ENCODE results near the gene TGOLN2. TPM values are rescaled to one million over a fixed set of nuclear protein-coding genes. Genes with fewer than 3 reads are reported as not detected.

Gene TGOLN2
- total RNA-seq, 1 experiment from 2014 or later, result 16.9 TPM

- DNase-seq (ENCODE audit: low spot score), result no peak
- in situ Hi-C loops (cut with HindIII; ENCODE audit: low sequenced_read_pairs), result no loop called here
Measured at GRCh38 chr2:85314884-85315242, 12.9 kb downstream of the TGOLN2 start.

GRCh38 chr2:85312404-85312803 lies 15.4 kb downstream of the TGOLN2 start:
- no peak for DNase-seq (ENCODE audit: low spot score)
- in situ Hi-C loops (cut with HindIII; ENCODE audit: low sequenced_read_pairs), result no loop called here

GRCh38 chr2:85310330-85310729 lies 17.5 kb downstream of the TGOLN2 start:
- DNase-seq (ENCODE audit: low spot score), result peak; percentile 37
- in situ Hi-C loops (cut with HindIII; ENCODE audit: low sequenced_read_pairs), result no loop called here

GRCh38 chr2:85309699-85310321 lies 18.0 kb downstream of the TGOLN2 start:
- in situ Hi-C loops (cut with HindIII; ENCODE audit: low sequenced_read_pairs), result no loop called here
- DNase-seq (ENCODE audit: low spot score), result peak; percentile 49

- in situ Hi-C loops (cut with HindIII; ENCODE audit: low sequenced_read_pairs), result no loop called here
- peak; percentile 63 for DNase-seq (ENCODE audit: low spot score)
Measured at GRCh38 chr2:85308896-85309555, 18.8 kb downstream of the TGOLN2 start.

GRCh38 chr2:85308201-85308600 lies 19.6 kb downstream of the TGOLN2 start:
- in situ Hi-C loops (cut with HindIII; ENCODE audit: low sequenced_read_pairs), result no loop called here
- no peak for DNase-seq (ENCODE audit: low spot score)

DNA sequence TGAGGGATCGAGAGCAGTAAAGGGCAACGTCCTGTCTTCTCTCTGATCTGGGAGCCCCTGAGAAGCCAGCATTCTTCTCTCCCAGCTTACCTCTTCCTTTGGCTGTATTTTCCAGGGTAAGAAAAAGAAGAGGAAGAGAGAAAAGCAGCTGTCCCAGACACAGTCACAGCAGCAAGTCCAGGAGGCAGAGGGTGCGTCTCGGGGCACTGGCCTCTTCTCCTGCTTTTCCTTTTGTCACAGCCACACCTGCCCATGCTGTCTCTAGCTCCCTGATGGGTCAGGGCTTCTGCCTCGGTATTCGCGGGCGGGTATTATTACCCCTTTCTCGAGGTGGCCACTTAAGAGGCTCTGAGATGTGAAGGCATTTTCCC lies 20.3 kb downstream of the TGOLN2 start:
- no peak for DNase-seq (ENCODE audit: low spot score)
- in situ Hi-C loops (cut with HindIII; ENCODE audit: low sequenced_read_pairs), result no loop called here

GRCh38 chr2:85303780-85304531 lies 23.8 kb downstream of the TGOLN2 start:
- in situ Hi-C loops (cut with HindIII; ENCODE audit: low sequenced_read_pairs), result no loop called here
- DNase-seq (ENCODE audit: low spot score), result peak; percentile 62

GRCh38 chr2:85302121-85302520 lies 25.7 kb downstream of the TGOLN2 start:
- DNase-seq (ENCODE audit: low spot score), result no peak
- in situ Hi-C loops (cut with HindIII; ENCODE audit: low sequenced_read_pairs), result no loop called here

- no peak for DNase-seq (ENCODE audit: low spot score)
- in situ Hi-C loops (cut with HindIII; ENCODE audit: low sequenced_read_pairs), result no loop called here
Measured at GRCh38 chr2:85291425-85292023, 36.3 kb downstream of the TGOLN2 start.

- no peak for DNase-seq (ENCODE audit: low spot score)
- in situ Hi-C loops (cut with HindIII; ENCODE audit: low sequenced_read_pairs), result no loop called here
Measured at GRCh38 chr2:85288244-85288725, 39.5 kb downstream of the TGOLN2 start.

DNA sequence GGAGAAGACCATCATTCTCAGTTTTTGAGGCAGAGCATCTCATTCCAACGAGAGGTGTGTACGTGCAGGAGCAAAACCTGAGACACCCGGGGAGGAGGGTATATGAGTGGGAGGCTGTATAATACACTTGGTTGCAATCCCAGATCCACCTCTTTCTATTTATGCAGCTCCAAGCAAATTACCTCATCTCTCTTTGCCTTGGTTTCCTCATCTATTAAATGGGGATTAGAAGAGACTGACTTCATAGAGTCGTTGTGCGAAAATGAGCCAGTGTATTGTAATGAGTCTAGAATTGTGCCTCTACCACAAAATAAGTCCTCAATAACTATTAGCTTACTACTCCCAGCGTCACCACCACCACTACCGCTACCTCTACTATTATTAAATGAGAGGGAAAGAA lies 40.1 kb downstream of the TGOLN2 start:
- in situ Hi-C loops (cut with HindIII; ENCODE audit: low sequenced_read_pairs), result no loop called here
- DNase-seq (ENCODE audit: low spot score), result no peak

DNA sequence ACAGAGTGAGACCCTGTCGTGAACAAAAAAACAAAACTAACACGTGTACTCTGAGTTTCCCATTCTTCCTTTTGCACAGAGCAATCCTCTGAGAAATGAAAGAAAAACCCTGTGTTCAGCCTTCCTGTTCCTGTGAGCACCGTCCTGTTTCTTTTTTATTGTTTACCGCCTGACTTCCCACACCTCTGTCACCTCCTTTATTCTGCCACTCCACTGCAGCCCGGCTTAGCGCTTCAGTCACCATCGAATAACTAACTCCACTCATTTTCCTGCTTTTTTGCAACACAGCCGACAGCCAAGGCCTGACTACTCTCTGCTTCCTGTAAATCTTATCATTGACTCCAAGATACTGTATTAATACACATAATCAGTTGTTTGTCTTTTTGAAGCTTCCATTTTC lies 40.9 kb downstream of the TGOLN2 start:
- in situ Hi-C loops (cut with HindIII; ENCODE audit: low sequenced_read_pairs), result no loop called here

DNA sequence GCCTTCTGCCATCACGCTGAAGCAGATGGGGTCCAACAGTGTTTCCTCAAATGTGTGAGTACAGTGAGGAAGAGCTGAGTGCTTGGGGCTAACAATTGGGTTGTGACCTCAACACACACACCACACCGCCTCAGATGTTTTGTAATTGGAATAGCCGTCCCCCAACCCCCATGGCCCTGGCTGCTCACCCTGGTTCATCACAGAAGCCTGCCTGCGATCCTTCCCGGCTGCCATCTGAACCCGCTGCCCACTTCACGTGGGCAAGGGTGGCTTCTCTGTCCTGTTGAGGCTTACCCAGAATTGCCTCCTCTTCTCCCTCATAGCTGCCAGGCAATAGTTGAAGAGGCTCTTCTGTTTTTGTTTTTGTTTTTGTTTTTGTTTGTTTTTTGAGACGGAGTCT lies 44.1 kb downstream of the TGOLN2 start:
- in situ Hi-C loops (cut with HindIII; ENCODE audit: low sequenced_read_pairs), result no loop called here
- DNase-seq (ENCODE audit: low spot score), result no peak

More for the DNA sequence above, 40.9 kb downstream of the TGOLN2 start:
- DNase-seq (ENCODE audit: low spot score), result no peak

DNA sequence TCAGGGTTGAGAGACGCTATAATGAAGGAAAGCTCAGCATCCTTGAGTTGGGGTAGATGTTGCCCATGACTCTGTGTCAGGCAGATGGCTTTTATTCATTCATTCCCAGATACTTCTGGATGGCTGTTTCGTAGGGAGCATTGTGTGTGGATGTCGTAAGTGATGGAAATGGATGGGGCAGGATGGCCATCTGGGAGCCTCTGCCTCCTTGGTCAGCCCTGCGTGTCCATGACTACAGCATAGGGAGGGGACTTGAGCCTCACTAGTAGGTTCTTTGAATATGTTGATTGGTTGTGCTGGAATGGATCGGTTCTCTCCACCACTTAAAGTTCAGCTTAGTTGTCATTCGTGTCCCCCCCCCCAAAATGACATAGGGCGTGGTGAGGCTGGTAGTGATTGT lies 44.9 kb downstream of the TGOLN2 start:
- DNase-seq (ENCODE audit: low spot score), result no peak
- in situ Hi-C loops (cut with HindIII; ENCODE audit: low sequenced_read_pairs), result no loop called here

DNA sequence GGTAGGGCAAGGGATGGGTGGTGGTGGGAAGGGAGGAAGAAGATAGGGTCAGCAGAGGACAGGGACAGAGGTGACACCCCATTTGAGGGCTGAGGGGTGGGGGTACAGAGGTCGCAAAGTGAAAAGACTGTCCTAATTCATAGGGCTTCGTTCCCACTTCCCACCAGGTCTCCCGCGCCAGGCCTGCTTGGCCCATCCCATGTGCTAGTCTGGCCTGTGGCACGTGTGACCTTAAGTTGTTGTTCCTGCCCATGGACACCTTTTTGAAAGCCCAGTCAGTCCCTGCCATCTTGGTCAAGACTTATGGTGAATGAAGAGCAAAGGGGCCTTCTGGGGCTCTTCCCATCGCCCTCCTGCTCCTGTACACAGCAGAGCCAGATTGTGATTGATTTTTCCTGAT lies 46.2 kb downstream of the TGOLN2 start:
- DNase-seq (ENCODE audit: low spot score), result no peak
- in situ Hi-C loops (cut with HindIII; ENCODE audit: low sequenced_read_pairs), result no loop called here

- in situ Hi-C loops (cut with HindIII; ENCODE audit: low sequenced_read_pairs), result no loop called here
- DNase-seq (ENCODE audit: low spot score), result no peak
Measured at GRCh38 chr2:85278361-85278760, 49.4 kb downstream of the TGOLN2 start.

DNA sequence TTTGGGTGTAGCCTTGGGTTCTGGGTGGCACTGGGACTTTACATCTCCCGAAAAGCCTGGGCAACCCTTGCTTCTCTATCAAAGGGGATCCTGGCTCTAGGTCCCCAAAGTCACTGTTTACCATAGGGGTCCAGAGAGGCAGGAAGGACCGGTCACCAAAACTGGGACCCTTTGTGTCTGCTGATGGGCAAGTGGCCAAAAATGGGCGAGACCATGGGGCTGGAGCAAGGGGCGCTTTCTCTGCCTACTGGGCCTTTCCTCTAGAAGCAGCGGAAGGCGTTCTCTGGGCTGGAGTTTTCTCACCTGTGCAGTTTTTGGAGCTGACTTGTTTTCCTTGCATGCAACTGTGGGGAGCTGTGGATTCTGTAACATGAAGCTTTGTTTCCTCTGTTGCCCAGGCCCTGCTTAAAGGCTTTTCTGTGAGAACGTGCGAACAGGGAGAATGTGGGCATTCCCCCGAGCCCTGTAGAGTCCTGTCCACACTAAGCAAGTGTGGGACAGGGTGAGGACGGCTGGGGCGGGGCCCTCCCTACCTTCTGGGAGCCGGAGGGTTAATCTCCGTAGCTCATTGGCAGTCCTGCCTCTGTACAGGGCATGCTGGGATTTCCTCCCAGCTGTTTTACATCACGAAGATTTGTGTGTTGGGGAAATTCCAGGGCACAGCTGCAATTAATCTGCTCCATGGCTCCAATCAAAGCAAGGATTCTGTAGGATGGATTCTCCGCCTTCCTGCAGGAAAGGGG lies 50.2 kb downstream of the TGOLN2 start:
- in situ Hi-C loops (cut with HindIII; ENCODE audit: low sequenced_read_pairs), result no loop called here
- DNase-seq (ENCODE audit: low spot score), result no peak

DNA sequence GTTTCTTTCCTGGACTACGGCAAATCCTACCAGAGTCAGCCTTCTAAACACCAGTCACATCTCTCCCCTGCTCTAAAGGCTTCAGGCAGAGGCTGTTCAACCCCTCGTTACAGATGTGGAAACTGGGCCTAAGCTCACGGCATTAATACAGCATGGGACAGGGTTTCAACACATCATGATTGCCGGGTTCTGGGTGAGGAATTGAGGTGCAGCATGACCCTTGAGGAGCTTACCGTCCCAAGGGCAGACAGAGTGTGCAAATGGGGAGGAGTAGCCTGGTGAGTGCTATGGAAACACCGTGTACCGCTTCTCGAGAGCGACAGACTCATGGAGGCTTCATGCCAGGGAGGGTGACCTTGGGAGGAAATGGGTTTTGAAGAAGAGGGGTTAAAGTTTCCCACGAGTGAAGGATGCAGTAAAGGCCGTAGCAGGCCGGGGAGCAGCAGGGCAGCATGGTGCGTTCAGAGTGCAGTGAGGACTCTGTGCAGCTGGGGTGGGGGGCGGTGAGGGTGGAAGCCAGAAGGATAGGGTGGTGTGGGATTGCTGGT lies 51.1 kb downstream of the TGOLN2 start:
- in situ Hi-C loops (cut with HindIII; ENCODE audit: low sequenced_read_pairs), result no loop called here
- no peak for DNase-seq (ENCODE audit: low spot score)

All from G401 (cell line).